GM18517 (cell line): Measurements from ENCODE around the gene PGC.
"Not testable (repeated sequence)": the region's sequence is repeated elsewhere in the genome, so short reads cannot be mapped to it uniquely, and the experiment has no call there.

Experiments used
- ATAC-seq: cut with Tn5 transposase; IDR thresholded peaks from one replicate; pipeline ENCODE4 v1.9.1; 2021; ENCODE audit warnings: mild to moderate bottlenecking, moderate library complexity; ENCODE audit not compliant: unreplicated experiment

The PGC gene

DNA sequence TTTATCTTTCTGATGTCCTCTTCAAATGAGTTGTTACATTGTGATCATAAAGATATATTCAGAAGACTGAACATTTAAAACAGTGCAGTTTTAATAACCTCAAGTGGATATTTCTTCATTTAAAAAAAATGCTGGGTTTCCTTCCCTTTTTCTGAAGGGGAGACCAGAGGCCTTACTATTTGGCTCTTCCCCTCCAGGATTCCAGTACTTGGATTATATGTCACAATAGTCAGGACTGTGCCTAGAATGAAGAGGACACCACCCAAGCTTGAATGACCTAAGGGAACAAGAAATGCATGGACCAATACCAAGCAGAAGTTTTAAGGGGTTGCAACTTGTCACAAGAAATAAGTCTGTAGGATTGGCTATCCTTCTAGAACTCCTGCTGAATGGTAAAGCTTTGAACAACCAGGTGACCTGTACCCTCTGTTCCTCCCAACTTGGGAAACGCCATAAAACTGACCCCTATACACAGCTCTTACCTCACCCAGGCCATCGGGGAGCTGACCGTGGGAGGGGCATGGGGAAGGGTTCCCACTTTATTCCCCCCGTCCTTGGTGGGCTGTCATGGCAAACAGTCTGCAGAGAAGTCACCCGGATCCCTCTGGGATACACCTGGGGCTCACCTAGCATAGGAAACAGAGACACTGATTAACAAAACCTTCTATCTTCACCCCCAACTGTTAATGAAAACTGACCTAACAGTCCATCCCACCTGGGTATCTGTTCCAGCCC is 30.5 kb upstream of the PGC start:
- ATAC-seq, result no peak

DNA sequence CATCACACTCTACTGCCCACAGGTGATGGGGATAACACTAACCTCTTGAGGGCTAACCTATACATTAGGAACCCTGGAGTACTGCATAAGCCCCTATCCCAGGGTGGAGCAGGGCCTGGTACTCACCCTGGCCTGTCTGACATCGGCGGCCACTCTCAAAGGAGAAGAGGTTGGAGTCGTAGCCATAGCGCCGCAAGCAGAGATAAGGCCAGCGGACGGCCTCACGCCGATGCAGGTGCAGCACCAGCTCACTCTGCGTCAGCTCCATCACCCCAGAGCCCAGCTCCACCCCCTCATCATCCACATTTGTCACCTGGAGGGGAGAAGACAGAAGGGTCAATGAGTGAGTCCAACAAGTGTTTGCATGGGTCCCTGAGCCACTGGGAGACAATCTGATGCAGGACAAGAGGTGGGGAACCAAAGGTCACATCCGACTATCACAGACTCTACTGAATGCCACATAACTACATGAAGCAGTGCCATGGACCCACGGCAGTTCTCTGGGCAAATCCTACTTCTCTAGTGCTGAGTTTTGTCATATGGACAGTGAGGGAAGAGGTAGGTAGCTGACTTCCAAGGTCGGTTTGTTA is 28.2 kb upstream of the PGC start:
- ATAC-seq, result no peak

DNA sequence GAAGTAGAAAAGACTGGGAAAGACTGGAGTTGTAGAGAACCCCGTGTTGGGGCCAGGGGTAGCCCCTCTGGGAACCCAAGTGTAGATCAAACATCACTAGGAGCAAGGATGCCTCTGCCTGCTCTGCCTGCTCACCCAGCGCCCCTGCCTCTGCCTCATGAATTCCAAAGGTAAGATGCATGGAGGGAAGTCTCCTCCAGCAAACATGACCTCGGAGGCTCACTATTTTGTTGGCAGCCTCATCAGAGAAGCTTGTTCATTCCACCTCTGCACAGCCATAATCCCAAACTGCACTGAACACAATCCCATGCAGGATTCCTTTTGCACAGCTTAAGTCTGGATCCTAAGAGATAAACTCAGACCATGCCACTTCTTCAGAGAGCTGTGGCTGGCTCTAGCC is 27.6 kb upstream of the PGC start:
- ATAC-seq, result no peak

DNA sequence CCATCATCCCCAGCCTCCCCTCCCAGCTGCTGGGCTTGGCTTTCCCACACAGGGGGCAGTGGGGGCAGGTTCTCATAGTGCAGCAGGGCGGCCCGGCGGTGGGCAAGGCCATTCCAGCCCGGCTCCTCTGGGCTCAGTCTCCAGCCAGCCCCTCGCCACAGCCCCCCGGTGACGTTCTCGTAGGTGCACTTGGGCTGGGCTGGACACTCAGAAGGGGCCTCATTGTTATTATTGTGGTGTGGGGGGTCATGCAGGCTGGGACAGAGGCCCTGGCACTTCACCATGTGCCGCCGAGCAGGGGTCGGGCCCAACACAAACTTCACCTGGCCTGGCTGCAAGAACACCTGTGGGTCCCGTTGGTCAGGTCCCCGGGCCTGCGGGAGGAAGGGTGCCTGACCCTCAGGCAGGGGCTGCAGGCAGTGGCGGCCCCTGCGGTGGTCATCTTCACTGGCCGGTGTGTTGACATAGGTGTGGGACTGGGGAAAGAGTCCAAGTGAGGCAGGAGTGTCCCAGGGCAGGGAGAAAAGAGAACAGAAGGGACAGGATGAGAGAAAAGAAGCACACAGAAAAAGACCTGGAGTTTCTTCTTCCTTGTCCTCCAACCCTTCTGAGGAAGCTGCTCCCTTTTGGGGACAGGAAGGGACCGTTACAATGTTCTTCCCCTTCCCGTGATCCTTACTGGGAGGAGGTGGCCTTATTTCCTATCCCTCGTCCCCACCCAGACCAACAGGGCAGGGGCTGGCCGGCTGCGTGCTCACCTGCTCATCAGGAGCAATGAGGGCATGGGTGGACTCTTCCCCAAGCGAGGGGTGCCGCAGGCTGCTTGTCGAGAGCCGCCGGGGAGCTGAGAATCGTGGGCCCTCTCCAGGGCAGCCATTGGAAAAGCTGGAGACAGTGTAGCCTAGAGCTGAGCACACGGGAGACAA is 24.1 kb upstream of the PGC start:
- ATAC-seq, result no peak

DNA sequence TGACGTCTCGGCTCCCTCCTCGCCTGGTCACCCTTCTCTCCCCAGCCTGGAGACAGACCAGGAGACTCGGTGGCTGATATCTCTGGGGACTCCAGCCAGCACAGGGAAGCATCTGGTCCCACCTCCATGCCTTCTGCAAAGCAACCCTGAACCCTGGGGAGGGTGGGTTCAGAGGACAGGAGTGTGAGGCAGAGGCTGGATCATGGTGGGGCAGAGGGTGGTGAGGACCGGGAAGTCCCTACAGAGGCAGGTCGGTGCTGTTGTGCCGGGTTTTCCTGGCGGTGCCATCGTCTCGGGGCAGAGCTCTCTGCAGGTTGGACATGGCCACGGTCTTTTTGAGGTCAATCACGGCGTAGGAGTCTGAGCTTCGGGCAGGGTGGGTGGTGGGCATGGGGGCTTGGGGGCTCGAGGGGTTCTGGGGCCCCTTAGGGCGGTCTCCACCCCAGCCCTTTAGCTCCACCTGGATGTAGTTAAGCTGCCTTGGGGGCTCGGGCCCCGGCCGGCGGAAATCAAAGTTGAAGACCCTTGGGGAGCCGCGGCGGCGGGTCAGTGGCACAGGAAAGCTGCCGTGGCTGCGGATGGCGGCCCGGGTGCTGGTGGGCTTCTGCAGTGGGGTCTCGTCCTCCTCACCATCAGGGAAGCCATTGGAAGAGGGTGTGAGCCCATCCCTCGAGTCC is 23.3 kb upstream of the PGC start:
- ATAC-seq, result no peak

DNA sequence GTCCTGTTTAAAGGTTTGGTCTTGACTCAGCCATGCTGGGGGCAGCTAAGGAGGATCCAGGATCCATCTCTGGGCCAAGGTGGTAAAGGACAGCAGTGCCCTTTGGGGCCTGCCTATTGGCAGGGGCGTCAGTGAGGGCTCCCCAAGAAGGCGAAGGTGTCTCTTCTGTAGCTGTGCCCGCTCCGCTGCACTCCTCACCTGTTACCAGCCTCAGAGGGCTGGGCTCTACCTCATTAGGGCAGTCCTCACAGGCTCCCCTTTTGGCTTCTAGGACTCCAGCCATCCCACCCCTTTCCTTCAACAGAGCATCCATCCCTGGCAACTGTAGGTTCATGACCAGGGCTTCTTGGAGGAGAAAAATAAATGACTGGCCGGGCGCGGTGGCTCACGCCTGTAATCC is 22.2 kb upstream of the PGC start:
- no peak for ATAC-seq

DNA sequence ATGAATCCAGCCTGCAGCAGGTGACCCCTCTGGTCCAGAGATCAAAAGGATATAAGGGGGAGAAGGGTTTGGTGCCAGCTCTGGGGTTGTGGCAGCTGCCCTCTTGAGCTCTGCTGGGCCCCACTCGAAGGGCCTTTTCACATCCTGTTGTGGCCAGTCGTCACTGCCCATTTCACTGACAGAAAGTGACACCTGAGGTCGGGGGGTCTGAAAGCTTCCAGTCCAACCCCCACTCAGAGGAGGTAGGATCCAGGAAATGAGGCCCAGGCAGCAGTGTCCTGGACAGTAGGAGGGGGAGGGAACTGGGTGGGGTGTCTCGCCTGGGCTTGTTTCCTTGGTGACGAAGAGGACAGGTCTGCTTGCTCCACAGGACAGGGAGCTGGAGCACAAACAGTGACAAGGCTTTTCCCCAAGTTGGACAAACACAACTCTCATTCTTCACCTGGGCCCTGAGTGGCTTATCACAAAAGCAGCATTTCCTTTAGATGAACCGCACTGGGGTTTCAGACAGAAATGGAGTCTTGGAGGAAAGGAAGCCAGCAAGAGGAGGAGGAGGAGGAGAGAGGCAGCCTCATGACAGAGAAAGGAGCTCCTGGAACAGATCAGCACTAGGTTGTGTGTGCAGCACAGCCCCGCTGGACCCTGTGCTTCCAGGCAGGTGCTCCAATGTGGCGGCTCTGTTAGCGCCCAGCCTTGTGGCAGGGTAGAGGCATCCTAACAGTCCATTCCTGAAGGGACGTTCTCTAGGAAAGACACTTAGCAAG is 21.5 kb upstream of the PGC start:
- no peak for ATAC-seq

DNA sequence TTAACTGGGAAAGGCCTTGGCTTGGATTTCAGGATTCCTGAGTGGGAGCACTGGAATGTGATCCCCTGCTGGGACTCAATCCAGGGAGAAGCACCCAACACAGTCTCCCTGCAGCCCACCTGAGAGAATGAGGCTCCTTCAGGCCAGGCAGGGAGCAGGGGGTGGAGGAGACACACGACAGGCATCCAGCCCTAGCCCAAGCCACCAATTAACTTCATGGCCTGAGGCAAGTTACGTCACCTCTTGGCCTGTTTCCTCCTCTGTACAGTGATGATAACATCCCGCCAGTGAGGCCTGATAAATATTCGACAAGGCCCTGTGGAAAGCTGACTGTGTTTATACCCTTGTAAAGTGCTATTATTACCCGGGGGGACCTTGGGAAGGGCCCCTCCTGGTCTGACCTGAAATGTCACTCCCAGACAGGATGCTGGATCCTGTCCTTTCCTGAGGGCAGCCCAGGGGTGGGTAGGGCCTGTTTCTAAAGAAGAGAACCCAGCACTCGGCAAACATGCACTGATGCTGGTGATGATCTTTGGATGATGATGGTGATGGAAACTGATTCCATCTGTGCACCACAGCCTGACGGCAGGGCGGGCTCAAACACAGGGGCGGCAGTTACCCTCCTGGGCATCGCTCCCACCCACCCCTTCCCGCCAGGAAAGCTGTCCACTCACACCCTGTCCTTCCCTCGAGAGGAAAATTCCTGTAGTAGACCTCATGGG is 20.1 kb upstream of the PGC start:
- ATAC-seq, result no peak

DNA sequence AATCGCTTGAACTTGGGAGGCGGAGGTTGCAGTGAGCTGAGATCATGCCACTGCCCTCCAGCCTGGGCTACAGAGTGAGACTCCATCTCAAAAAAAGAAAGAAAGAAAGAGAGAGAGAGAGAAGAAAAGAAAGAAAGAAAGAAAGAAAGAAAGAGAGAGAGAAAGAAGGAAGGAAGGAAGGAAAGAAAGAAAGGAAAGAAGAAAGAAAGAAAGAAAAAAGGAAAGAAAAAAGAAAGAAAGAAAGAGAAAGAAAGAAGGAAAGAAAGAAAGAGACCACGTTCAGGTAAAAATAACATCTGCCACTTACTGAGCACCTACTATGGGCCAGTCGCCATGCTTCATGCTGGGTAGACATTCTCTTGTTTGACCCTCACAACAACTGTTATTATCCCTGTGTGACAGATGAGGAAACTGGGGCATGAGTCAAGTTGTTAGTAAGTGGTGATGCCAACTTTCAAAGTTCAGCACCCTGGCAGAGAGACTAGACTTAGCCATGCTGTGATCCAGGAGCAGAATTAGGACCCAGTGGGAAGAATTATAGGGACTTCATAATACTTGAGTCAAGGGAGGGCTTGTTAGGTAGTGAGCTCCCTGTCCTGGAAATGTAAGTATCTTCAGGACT is 19.0 kb upstream of the PGC start:
- ATAC-seq, result not testable (repeated sequence)

DNA sequence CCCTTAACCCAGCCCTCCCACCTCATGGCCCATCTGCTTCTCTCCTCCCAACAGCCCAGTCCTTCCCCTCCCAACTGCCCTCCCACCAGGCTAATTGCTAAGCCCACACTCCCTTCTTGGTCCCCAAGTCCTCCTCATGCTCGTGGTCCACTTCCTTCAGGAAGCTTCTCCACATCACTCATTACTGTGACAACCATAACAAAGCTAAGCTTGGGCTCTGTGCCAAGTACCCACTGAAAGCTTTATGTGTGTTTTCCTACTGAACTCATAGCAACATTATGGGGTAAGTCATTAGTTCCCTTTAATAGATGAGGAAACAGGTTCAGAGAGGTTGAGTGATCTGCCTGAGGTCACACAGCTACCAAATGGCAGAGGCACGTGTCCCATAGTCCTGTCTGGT is 16.3 kb upstream of the PGC start:
- no peak for ATAC-seq

DNA sequence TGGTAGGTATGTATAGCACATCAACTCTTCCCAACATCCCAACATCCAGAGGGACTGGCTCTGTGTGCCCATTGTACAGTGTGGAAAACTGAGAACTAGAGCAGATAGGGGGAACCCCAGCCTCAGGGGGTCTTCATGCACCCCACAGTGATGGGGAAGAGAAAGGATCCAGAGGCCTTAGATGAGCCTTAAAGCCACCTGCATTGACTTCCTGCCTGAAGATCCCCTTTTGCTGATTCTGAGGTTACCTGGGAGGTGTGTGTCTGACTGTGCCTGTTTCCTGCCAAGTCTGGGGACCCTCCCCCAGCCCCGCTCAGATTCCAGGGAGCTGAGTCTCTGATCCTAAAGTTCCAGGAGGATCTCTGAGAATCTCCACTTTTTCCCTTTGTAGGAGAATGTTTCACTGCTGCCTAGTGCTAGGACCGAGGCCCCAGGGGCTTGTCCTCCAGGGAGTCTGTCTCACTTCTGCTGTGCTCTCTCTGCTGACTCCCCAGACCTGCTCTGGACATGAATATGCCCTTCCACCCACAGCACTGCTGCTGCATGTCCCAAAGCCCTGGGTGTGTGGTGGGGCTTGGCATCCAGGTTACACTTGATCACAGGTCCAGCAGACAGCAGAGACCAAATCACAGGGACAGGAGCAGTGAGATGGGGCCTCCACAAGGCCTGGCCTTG is 12.8 kb upstream of the PGC start:
- ATAC-seq, result no peak

DNA sequence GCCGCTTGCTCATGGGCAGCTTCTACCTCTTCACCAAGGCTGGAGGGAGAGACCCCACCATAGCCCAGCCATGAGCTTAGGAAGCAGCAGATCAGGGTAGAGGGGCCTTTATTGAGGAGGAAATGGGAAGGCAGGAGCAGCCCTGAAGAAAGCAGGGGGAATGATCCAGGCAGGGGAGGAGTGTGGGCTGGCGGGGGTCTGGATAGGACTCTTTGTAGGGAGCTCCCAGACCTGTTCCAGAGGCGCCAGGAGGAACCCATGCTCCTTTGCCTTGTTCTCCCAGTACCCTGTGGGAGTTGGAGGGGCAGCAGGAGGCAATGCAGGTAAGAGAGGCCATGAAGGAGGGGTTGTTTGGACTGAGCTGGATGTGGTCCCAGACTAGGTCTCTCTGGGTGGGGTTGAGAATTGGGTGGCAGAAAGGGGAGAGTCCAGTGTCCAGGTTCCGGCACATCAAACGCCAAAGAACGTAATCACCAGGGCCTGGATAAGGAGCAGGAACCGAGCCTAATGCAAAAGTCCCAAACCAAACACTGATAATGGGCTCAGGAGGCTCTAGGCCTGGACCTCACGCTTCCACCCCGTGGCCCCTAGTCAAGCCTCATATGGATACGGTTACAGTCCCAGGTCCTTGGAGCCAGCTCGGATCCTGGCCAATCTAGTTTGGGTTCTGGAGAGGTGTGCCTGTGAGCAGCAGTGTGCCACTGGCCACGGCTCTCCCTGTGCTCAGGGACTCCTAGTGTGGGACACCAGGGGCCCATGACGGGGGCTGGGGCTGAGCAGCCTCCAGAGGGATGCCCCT is 12.1 kb upstream of the PGC start:
- no peak for ATAC-seq

DNA sequence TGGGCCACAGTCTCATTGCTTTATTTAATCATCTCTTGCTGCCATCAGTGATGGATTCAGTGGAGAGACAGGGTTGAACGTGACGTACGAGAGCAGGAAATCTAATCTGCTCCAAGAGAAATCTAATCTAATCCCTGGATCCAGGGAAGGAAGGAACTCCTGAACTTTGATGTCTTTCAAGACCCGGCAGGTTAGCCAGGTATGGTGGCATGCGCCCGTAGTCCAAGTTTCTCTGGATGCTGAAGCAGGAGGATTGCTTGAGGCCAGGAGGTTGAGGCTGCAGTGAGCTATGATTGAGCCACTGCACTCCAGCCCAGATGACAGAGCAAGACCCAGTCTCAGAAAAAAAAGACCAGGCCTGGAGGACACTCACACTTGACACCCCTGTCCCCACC is 11.4 kb upstream of the PGC start:
- no peak for ATAC-seq

DNA sequence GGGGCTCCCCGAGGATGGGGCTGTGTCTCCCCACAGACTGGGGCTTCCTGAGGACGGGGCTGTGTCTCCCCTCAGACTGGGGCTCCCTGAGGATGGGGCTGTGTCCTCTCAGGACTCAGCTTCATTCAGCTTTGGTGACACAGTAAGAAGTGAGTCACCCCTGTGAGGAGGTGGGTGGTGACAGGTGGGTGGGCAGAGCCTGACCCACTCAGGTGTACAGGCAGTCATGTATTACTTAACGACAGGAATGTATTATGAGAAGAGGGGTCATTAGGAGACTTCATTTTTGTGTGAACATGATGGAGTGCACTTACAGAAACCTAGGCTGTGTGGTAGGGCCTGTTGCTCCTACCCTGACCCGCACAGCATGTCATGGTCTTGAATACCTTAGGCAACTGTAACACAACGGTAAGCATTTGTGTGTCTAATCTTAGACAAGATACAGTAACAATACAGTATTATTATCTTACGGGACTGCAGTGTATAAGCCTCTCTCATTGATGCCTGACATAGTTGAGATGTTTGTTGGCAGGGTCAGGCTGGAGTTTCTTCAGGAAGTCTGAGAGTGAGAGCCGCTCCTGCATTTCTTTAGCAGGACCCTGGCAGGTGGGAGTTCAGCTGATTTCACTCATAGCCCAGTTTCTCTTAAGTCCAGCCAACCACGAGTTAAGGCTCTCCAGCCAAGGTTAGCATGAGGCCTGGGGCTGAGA is 10.9 kb upstream of the PGC start:
- ATAC-seq, result no peak

DNA sequence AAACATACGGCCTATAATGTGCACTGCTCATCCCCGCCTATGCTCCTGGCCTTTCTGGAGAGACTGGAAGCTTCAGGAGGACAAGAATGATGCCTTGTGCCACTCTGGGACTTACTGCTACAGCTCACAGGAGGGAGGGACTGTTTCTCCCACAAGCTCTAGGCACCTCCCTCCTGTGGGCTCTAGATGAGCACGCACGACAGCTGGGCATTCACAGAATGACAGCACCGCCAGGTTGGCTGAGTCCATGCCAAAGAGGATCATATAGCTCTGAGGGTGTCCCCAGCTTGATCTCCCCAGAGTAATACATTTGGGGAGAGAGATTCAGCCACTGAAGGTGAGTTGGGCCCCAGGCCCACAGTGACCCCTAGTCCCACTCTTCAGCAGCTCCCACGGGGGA is 10.1 kb upstream of the PGC start:
- no peak for ATAC-seq

DNA sequence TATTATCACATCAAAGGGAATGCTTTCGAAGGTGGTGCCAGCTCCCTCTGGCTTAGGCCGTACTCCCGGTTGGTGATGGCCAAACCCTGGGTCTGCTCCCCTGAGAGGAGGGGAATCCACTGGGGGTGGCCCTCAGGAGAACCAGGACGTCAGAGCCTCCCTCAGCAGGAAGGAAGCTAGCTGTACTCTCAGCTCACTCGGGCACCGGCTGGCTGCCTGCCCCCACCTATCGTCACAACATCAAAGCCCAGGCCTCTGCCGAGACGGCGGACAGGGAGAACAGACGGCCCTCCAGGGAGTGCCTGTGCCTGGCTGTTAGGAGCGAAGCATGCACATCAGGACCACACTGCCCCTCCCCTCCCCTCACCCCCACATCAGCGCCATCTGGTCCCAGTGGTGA is 9.2 kb upstream of the PGC start:
- no peak for ATAC-seq

DNA sequence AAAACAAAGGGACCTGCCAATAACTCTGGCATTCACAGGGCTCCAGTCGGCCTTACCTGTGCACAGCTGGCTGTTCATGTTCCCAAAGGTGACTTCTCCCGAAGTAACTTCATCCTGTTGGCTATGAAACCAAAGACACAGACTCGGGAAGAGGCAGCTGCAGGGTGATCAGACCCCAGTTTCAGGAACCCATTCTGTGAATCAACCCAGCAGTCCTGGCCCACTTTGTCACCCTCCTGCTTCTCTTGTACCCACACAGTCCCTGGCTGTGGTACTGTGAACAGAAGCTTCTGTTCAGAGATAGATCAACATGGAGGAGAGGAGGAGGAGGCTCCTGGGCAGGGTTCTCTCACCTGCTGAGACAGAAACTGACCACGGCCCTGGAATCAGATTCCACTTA is 8.7 kb upstream of the PGC start:
- no peak for ATAC-seq

DNA sequence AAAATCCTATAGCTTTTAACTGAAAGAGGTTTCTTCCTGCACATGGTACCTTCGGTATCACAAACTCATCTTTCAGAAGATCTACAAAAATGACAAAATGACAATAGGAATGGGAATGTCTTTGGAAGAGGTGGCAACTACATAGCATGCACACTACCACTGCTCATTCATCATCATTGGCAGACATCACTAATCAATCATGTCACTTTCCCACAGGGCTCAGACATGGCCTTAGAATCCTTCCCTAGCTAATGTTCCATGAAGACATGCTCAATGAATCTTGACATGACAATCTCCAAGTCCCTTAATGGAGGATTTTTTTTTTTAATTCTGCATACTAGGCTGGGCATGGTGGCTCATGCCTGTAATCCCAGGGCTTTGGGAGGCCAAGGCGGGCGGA is 3.2 kb upstream of the PGC start:
- no peak for ATAC-seq
